Measurements from ENCODE around the gene ASIC1. TPM values are rescaled to one million over a fixed set of nuclear protein-coding genes. Genes with fewer than 3 reads are reported as not detected.

The ASIC1 gene
- total RNA-seq, 6 experiments from 2014 or later = 1.3 to 2.4 (median 1.6) TPM

GRCh38 chr12:50085615-50086072 lies 28.2 kb downstream of the ASIC1 start:
- no peaks in the 10 kb centered on the region; the same call in 1 of the 2 replicates for H3K27me3 Mint-ChIP-seq (ENCODE audit: insufficient read depth)
- no peaks in the 10 kb centered on the region for H3K9me3 Mint-ChIP-seq
- no peak for TF ChIP-seq CTCF (IDR thresholded peaks at IDR 0.05)
- peaks cover 50% of the 10 kb centered on the region for H3K4me1 Mint-ChIP-seq (ENCODE audit: low read depth)
- peak overlapping the region; percentile 92 for H3K4me3 Mint-ChIP-seq
- no peak for DNase-seq
- H3K36me3 Mint-ChIP-seq (ENCODE audit: low read depth) = peaks cover 15% of the 10 kb centered on the region
- peak overlapping the region; percentile 76 for H3K27ac Mint-ChIP-seq

GRCh38 chr12:50086148-50086547 lies 28.8 kb downstream of the ASIC1 start:
- TF ChIP-seq CTCF (IDR thresholded peaks at IDR 0.05) = no peak
- Mint-ChIP-seq H3K4me3 (peak overlapping the region; percentile 92), H3K4me1 (ENCODE audit: low read depth) (peaks cover 50% of the 10 kb centered on the region), H3K27ac (peak overlapping the region; percentile 76), H3K9me3 (no peaks in the 10 kb centered on the region), H3K27me3 (ENCODE audit: insufficient read depth) (no peaks in the 10 kb centered on the region; the same call in 1 of the 2 replicates), H3K36me3 (ENCODE audit: low read depth) (peaks cover 19% of the 10 kb centered on the region)
- no peak for DNase-seq

DNA sequence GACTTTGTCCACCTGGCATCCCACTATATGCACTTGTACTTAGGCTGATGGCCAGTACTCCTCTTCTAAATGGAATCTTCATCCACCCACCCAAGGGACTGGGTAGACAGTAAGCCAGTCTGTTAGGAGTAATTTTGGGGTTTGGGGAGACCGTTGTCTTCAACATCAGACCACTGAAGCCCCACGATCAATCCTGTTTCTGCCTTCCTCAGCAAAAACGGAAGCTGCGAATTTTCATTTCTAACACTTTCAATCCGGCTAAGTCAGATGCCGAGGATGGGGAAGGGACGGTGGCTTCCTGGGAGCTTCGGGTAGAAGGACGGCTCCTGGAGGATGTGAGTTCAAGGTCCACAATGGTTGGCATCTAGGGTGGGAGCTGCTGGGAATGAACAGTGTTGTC lies 29.8 kb downstream of the ASIC1 start:
- Mint-ChIP-seq H3K9me3 (no peaks in the 10 kb centered on the region), H3K4me1 (ENCODE audit: low read depth) (peaks cover 50% of the 10 kb centered on the region), H3K27me3 (ENCODE audit: insufficient read depth) (no peaks in the 10 kb centered on the region; the same call in 1 of the 2 replicates), H3K27ac (peak overlapping the region; percentile 85), H3K36me3 (ENCODE audit: low read depth) (peaks cover 24% of the 10 kb centered on the region), H3K4me3 (peak overlapping the region; percentile 92; the same call in 1 of the 2 replicates)
- no peak for DNase-seq
- TF ChIP-seq CTCF (IDR thresholded peaks at IDR 0.05) = no peak

- Mint-ChIP-seq H3K4me1 (ENCODE audit: low read depth) (peaks cover 50% of the 10 kb centered on the region), H3K27ac (peak overlapping the region; percentile 85), H3K4me3 (peak overlapping the region; percentile 67), H3K9me3 (no peaks in the 10 kb centered on the region), H3K36me3 (ENCODE audit: low read depth) (peaks cover 24% of the 10 kb centered on the region), H3K27me3 (ENCODE audit: insufficient read depth) (no peaks in the 10 kb centered on the region; the same call in 1 of the 2 replicates)
- TF ChIP-seq CTCF (IDR thresholded peaks at IDR 0.05) = no peak
- DNase-seq = peak; percentile 64
These were observed 30.6 kb downstream of the ASIC1 start for GRCh38 chr12:50087995-50088394.

DNA sequence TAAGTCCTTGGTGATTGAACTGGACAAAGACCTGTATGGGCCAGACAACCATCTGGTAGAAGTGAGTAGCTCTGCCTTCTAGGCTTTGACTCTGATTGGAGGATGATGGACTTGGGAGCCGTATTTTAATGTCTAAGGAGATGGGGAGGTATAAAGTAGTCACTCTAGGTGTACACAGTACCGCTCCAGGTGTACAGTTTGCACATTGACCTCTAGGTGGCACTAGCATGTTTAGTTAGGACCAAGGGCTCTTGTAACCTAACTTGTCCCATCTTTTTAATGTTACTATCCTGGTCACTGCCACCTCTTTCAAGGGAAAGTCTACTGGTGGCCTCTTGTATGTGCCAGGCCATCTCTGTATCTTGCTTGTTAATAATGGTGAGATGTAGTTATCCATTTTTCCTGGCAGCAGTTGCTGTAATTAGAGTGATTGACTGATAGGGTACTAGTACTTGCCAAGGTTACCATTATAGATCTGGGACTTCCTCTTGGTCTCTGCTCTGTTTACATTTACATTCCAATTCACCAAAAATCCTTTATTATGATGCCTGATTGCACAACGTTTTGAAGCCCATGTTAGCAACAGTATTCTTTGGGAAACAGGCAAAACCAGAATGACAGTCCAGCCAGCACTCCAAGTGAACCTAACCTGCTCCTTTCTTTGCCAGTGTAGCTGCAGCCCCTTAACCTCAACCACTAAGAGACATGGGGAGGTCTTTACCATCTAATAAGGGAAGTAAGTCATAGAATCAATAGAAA lies 31.4 kb downstream of the ASIC1 start:
- Mint-ChIP-seq H3K27ac (peak overlapping the region; percentile 85), H3K27me3 (ENCODE audit: insufficient read depth) (no peaks in the 10 kb centered on the region; the same call in 1 of the 2 replicates), H3K36me3 (ENCODE audit: low read depth) (peaks cover 24% of the 10 kb centered on the region), H3K4me1 (ENCODE audit: low read depth) (peaks cover 45% of the 10 kb centered on the region), H3K4me3 (peak overlapping the region; percentile 67), H3K9me3 (no peaks in the 10 kb centered on the region)
- peak; percentile 90 for TF ChIP-seq CTCF (IDR thresholded peaks at IDR 0.05)
- DNase-seq = peak; percentile 39

Measured in HFFc6 (cell line).